Umbilical cord (tissue), 2 donors: ENCODE measurements around the gene VWA5B1. TPM values are rescaled to one million over a fixed set of nuclear protein-coding genes. Genes with fewer than 3 reads are reported as not detected.

Experiments used
- DNase-seq: peaks from one replicate; pipeline ENCODE4 v3.0.0-alpha.2; 2015; ENCODE audit warnings: low spot score
- total RNA-seq: library from RNA; depleted of rRNA; stranded (reverse); fragments of >200 nt; gene quantifications from one replicate; pipeline ENCODE4 v1.2.3, GENCODE V29; 2014; ENCODE audit warnings: low replicate concordance; ENCODE audit not compliant: insufficient read depth

Gene VWA5B1
- total RNA-seq, 1 donor from 2014 or later, result 0.24 TPM

- DNase-seq, result no peak
Observed at GRCh38 chr1:20322825-20323612, 32.3 kb downstream of the VWA5B1 start.

- no peak for DNase-seq
Observed at GRCh38 chr1:20323613-20323920, 32.9 kb downstream of the VWA5B1 start.

- no peak for DNase-seq
Observed at GRCh38 chr1:20324704-20325406, 34.2 kb downstream of the VWA5B1 start.

GRCh38 chr1:20325407-20325843, 34.8 kb downstream of the VWA5B1 start:
- no peak for DNase-seq

- DNase-seq, result no peak
Observed at GRCh38 chr1:20325844-20326420, 35.3 kb downstream of the VWA5B1 start.

- no peak for DNase-seq
Observed at GRCh38 chr1:20327467-20327866, 36.8 kb downstream of the VWA5B1 start.

GRCh38 chr1:20328201-20328600, 37.5 kb downstream of the VWA5B1 start:
- no peak for DNase-seq

- DNase-seq, result no peak
Observed at GRCh38 chr1:20329793-20330542, 39.3 kb downstream of the VWA5B1 start.

- DNase-seq, result no peak
Observed at GRCh38 chr1:20334103-20334502, 43.4 kb downstream of the VWA5B1 start.

GRCh38 chr1:20336105-20336605, 45.5 kb downstream of the VWA5B1 start:
- no peak for DNase-seq

GRCh38 chr1:20337581-20337980, 46.9 kb downstream of the VWA5B1 start:
- DNase-seq, result no peak

- no peak for DNase-seq
Observed at GRCh38 chr1:20339811-20340457, 49.3 kb downstream of the VWA5B1 start.

- no peak for DNase-seq
Observed at GRCh38 chr1:20342294-20343148, 51.8 kb downstream of the VWA5B1 start.

- DNase-seq, result no peak
Observed at GRCh38 chr1:20343149-20343937, 52.7 kb downstream of the VWA5B1 start.

GRCh38 chr1:20343938-20344302, 53.2 kb downstream of the VWA5B1 start:
- DNase-seq, result no peak

- DNase-seq, result no peak
Observed at GRCh38 chr1:20344738-20345137, 54.1 kb downstream of the VWA5B1 start.

- no peak for DNase-seq
Observed at GRCh38 chr1:20345419-20345818, 54.7 kb downstream of the VWA5B1 start.

GRCh38 chr1:20346433-20346832, 55.8 kb downstream of the VWA5B1 start:
- DNase-seq, result no peak

GRCh38 chr1:20347699-20348098, 57.0 kb downstream of the VWA5B1 start:
- DNase-seq, result no peak
